ENCODE results near the gene RHBDD1. TPM values are rescaled to one million over a fixed set of nuclear protein-coding genes. Genes with fewer than 3 reads are reported as not detected.

RHBDD1 gene
- total RNA-seq, 1 donor from 2014 or later = 29.9 TPM

DNA sequence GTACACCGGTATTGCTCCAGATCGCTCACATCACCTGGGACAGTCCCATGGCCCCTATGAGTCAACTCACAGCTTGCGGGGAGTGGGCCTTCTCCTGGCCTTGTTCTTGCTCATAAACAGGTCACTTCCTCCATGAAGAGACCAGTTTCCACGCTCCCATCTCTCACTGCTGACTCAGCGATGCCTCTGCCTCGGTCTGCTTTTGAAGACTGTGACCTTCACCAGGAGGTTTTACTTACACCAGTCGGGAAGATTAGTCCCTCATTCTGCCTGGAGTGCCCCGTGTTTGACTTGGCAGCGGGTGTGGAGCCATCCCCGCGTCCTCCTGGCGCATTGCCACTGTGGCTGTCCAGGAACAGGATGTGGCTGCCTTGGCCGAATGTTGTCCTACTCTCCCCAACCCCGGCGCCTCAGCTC lies 159.8 kb downstream of the RHBDD1 start:
- Mint-ChIP-seq H3K36me3 (ENCODE audit: unreplicated experiment) (no peaks in the 10 kb centered on the region), H3K9me3 (ENCODE audit: unreplicated experiment) (no peaks in the 10 kb centered on the region), H3K27ac (ENCODE audit: unreplicated experiment) (no peak overlapping the region), H3K4me3 (ENCODE audit: unreplicated experiment) (no peak overlapping the region), H3K27me3 (ENCODE audit: unreplicated experiment) (peaks cover 3% of the 10 kb centered on the region), H3K4me1 (ENCODE audit: low read depth, unreplicated experiment) (peaks cover 5% of the 10 kb centered on the region)
- TF ChIP-seq, protein P1, sequence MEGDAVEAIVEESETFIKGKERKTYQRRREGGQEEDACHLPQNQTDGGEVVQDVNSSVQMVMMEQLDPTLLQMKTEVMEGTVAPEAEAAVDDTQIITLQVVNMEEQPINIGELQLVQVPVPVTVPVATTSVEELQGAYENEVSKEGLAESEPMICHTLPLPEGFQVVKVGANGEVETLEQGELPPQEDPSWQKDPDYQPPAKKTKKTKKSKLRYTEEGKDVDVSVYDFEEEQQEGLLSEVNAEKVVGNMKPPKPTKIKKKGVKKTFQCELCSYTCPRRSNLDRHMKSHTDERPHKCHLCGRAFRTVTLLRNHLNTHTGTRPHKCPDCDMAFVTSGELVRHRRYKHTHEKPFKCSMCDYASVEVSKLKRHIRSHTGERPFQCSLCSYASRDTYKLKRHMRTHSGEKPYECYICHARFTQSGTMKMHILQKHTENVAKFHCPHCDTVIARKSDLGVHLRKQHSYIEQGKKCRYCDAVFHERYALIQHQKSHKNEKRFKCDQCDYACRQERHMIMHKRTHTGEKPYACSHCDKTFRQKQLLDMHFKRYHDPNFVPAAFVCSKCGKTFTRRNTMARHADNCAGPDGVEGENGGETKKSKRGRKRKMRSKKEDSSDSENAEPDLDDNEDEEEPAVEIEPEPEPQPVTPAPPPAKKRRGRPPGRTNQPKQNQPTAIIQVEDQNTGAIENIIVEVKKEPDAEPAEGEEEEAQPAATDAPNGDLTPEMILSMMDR (IDR thresholded peaks at IDR 0.05; ENCODE audit: partially characterized antibody, unreplicated experiment) = no peak
- no peak for DNase-seq

DNA sequence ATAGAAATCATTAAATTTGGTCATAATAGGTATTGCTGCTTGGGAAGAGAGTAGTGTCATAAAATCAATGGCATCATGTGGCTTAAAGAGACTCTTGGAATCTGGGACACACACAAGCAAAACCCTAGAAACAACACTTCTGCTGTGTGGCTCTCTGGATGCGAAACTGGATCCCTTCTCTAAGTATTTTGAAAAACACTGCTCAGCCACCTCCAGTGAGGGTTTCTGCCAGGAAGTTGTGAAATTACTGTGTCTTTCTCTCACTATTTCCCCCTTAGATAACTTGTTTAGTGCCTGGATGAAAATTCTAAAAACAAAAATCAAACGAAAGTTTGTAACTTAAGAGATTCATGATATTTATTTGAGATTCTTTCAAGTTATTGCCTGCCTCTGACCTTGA lies 163.8 kb downstream of the RHBDD1 start:
- H3K27me3 Mint-ChIP-seq (ENCODE audit: unreplicated experiment) = peaks cover 3% of the 10 kb centered on the region
- no peaks in the 10 kb centered on the region for H3K9me3 Mint-ChIP-seq (ENCODE audit: unreplicated experiment)
- peaks cover 5% of the 10 kb centered on the region for H3K4me1 Mint-ChIP-seq (ENCODE audit: low read depth, unreplicated experiment)
- TF ChIP-seq, protein P1 (IDR thresholded peaks at IDR 0.05; ENCODE audit: partially characterized antibody, unreplicated experiment) = no peak
- no peak for DNase-seq
- H3K27ac Mint-ChIP-seq (ENCODE audit: unreplicated experiment) = no peak overlapping the region
- H3K4me3 Mint-ChIP-seq (ENCODE audit: unreplicated experiment) = no peak overlapping the region
- H3K36me3 Mint-ChIP-seq (ENCODE audit: unreplicated experiment) = peaks cover 4% of the 10 kb centered on the region

- Mint-ChIP-seq H3K36me3 (ENCODE audit: unreplicated experiment) (peaks cover 4% of the 10 kb centered on the region), H3K27ac (ENCODE audit: unreplicated experiment) (no peak overlapping the region), H3K4me3 (ENCODE audit: unreplicated experiment) (no peak overlapping the region), H3K9me3 (ENCODE audit: unreplicated experiment) (no peaks in the 10 kb centered on the region), H3K27me3 (ENCODE audit: unreplicated experiment) (peaks cover 3% of the 10 kb centered on the region), H3K4me1 (ENCODE audit: low read depth, unreplicated experiment) (peaks cover 5% of the 10 kb centered on the region)
- DNase-seq = no peak
- TF ChIP-seq, protein P1 (IDR thresholded peaks at IDR 0.05; ENCODE audit: partially characterized antibody, unreplicated experiment) = no peak
Observed at GRCh38 chr2:227000123-227000522, 164.3 kb downstream of the RHBDD1 start.

DNA sequence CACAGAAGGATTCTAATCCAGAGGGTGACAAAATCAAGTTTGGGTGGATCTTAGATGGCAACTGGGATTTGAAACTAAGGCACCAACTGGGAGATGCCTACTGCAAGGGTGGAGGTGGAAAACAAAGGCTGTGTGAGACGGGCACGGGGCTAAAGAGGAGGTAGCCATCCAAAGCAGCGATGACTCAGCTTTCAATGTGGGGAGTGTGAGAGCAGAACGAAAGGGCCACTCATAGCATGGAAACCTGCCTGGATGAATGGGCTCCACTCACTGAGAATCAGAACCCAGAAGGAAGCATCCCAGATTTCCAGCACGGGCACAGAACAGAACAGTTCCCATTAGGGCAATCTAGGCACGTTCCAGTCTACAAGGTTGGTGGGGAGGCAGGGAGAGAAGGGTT lies 168.6 kb downstream of the RHBDD1 start:
- TF ChIP-seq, protein P1 (IDR thresholded peaks at IDR 0.05; ENCODE audit: partially characterized antibody, unreplicated experiment) = no peak
- Mint-ChIP-seq H3K27me3 (ENCODE audit: unreplicated experiment) (peaks cover 3% of the 10 kb centered on the region), H3K9me3 (ENCODE audit: unreplicated experiment) (peaks cover 4% of the 10 kb centered on the region), H3K27ac (ENCODE audit: unreplicated experiment) (no peak overlapping the region), H3K4me1 (ENCODE audit: low read depth, unreplicated experiment) (peaks cover 5% of the 10 kb centered on the region), H3K36me3 (ENCODE audit: unreplicated experiment) (peaks cover 4% of the 10 kb centered on the region), H3K4me3 (ENCODE audit: unreplicated experiment) (no peak overlapping the region)
- DNase-seq = no peak

DNA sequence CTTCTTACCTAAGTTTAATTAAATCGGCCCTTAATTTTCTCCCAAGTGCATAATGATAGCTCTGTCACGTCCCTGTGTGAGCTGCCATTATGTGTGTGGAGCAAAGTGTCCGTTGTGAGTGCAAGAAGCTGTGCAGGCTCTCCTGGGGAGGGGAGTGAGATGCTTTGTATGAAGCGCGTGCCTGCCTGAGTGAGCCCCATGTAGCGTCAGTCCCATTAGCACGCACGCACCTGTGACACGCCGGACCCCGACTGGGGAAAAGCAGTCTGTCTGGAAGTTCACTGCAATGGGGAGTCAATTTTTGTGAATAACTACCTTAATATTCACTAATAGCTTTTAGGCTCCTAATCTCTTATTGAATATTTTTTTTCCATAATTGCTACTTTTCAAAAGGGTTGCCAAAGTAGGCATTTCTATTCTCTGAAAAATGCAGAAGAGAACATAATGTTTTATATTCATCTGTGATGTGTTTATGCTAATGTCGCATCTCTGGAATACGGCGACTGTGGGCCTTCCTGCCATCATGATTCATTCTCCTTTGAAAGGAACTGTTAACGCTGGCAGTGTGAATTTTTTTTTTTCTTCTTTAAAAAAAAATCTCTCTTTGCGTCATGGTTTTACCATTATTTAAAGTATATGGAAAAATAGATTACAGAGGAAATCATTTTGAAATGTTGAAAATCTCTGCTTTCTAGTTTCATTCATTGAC lies 170.5 kb downstream of the RHBDD1 start:
- TF ChIP-seq, protein P1 (IDR thresholded peaks at IDR 0.05; ENCODE audit: partially characterized antibody, unreplicated experiment) = no peak
- no peaks in the 10 kb centered on the region for H3K27me3 Mint-ChIP-seq (ENCODE audit: unreplicated experiment)
- no peaks in the 10 kb centered on the region for H3K4me1 Mint-ChIP-seq (ENCODE audit: low read depth, unreplicated experiment)
- H3K9me3 Mint-ChIP-seq (ENCODE audit: unreplicated experiment) = peaks cover 4% of the 10 kb centered on the region
- DNase-seq = peak; percentile 21
- peaks cover 4% of the 10 kb centered on the region for H3K36me3 Mint-ChIP-seq (ENCODE audit: unreplicated experiment)
- no peak overlapping the region for H3K27ac Mint-ChIP-seq (ENCODE audit: unreplicated experiment)
- H3K4me3 Mint-ChIP-seq (ENCODE audit: unreplicated experiment) = no peak overlapping the region

All from glutamatergic neuron (in vitro differentiated cells).